ENCODE results near the gene TBC1D5. TPM values are rescaled to one million over a fixed set of nuclear protein-coding genes. Genes with fewer than 3 reads are reported as not detected.

Gene TBC1D5
- total RNA-seq, 4 donors from 2014 or later = 21.3 to 86.4 (median 48.1) TPM

DNA sequence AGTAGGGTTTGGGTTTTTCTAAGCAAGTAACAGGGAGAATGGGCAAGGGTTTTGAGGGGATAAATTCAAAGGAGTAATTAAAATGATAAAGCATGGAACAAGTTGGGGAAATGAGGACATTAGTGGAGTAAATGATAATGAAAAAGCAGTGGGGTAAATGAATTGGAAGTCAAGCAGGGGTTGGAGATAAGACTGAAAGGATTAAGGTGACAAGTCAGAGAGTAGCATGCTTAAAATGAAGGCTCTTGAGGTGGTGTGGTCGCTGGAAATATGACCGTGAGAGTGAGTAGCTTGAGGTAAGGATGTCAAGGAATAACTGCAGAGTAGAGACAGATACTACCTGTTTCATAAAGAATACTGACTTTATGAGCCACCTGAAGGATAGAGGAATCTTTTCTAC, 408.5 kb downstream of the TBC1D5 start:
- Histone ChIP-seq H3K9me3 (no peaks in the 10 kb centered on the region), H3K4me1 (no peaks in the 10 kb centered on the region), H3K36me3 (no peaks in the 10 kb centered on the region), H3K27me3 (no peaks in the 10 kb centered on the region), H3K4me3 (no peak overlapping the region), H3K27ac (no peak overlapping the region)
- intact Hi-C loops (cut with DNase I; ENCODE audit: low total_unique reads) (no loop called here), in situ Hi-C loops (cut with MboI; ENCODE audit: low pct_ligation_motif_present in 1 of 4, low pct_unique_long_range_greater_than_20kb in 1 of 4, low sequenced_read_pairs in 3 of 4) (no loop called here)
- no peak for DNase-seq
- TF ChIP-seq EP300 (IDR thresholded peaks at IDR 0.05; ENCODE audit: low read depth) = no peak
- no peak for TF ChIP-seq POLR2A (IDR thresholded peaks at IDR 0.05)
- TF ChIP-seq POLR2AphosphoS5 (IDR thresholded peaks at IDR 0.05) = no peak
- TF ChIP-seq, protein P1, sequence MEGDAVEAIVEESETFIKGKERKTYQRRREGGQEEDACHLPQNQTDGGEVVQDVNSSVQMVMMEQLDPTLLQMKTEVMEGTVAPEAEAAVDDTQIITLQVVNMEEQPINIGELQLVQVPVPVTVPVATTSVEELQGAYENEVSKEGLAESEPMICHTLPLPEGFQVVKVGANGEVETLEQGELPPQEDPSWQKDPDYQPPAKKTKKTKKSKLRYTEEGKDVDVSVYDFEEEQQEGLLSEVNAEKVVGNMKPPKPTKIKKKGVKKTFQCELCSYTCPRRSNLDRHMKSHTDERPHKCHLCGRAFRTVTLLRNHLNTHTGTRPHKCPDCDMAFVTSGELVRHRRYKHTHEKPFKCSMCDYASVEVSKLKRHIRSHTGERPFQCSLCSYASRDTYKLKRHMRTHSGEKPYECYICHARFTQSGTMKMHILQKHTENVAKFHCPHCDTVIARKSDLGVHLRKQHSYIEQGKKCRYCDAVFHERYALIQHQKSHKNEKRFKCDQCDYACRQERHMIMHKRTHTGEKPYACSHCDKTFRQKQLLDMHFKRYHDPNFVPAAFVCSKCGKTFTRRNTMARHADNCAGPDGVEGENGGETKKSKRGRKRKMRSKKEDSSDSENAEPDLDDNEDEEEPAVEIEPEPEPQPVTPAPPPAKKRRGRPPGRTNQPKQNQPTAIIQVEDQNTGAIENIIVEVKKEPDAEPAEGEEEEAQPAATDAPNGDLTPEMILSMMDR (IDR thresholded peaks at IDR 0.05) = no peak
- WGBS, 2 donors (ENCODE audit: low coverage in 1 of 2) = 90 to 94% methylated on average over 2 of the region's 2 CpGs

DNA sequence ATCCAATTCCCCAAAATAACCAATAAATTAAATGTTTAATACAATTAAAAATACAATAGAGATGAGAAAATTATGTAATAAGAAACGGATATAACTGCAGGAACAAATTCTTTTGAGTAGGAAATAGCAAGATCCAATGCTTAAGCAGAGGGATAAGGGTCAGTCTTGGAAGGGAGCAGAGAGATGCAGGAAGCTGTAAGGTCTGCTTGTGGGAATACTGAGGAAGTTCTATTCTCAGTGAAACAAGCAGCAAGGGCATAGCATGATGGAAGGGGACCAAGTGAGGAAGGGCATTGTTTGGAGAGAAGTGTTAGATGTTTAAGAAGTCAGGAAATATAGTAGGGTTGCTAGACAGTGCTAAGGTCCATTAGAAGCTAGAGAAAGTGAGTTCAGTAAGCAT, 409.0 kb downstream of the TBC1D5 start:
- H3K4me3 ChIP-seq = no peak overlapping the region
- no peaks in the 10 kb centered on the region for H3K27me3 ChIP-seq
- H3K36me3 ChIP-seq = no peaks in the 10 kb centered on the region
- H3K4me1 ChIP-seq = no peaks in the 10 kb centered on the region
- WGBS, 2 donors (ENCODE audit: low coverage in 1 of 2) = 60 to 88% methylated on average over 1 of the region's 1 CpG
- TF ChIP-seq POLR2A (IDR thresholded peaks at IDR 0.05) (no peak), POLR2AphosphoS5 (IDR thresholded peaks at IDR 0.05) (no peak), EP300 (IDR thresholded peaks at IDR 0.05; ENCODE audit: low read depth) (no peak)
- TF ChIP-seq, protein P1 (IDR thresholded peaks at IDR 0.05) = no peak
- intact Hi-C loops (cut with DNase I; ENCODE audit: low total_unique reads) = no loop called here
- in situ Hi-C loops (cut with MboI; ENCODE audit: low pct_ligation_motif_present in 1 of 4, low pct_unique_long_range_greater_than_20kb in 1 of 4, low sequenced_read_pairs in 3 of 4) = no loop called here
- no peaks in the 10 kb centered on the region for H3K9me3 ChIP-seq
- DNase-seq = no peak
- H3K27ac ChIP-seq = no peak overlapping the region

DNA sequence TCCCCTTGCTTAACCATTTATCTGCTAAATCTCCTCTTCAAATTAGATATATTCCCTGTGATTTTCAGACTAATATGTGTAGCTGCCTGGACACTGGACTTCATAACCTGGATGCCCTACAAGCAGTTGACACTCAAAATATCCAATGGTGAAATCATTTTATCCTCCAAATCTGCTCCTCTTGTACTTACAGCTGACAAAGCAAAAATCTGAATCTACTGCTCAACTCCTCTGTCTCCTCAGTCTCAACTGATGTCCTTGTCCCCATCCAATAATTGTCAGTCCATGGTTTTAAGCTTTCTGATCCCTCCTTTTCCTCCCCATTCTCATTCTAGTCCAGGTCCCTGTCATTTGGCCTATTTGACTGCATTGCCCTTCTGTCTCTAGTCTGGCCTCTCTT, 411.8 kb downstream of the TBC1D5 start:
- no peak for DNase-seq
- no peak overlapping the region for H3K4me3 ChIP-seq
- H3K27me3 ChIP-seq = no peaks in the 10 kb centered on the region
- TF ChIP-seq EP300 (IDR thresholded peaks at IDR 0.05; ENCODE audit: low read depth) = no peak
- TF ChIP-seq POLR2A (IDR thresholded peaks at IDR 0.05) = no peak
- in situ Hi-C loops (cut with MboI; ENCODE audit: low pct_ligation_motif_present in 1 of 4, low pct_unique_long_range_greater_than_20kb in 1 of 4, low sequenced_read_pairs in 3 of 4) (no loop called here), intact Hi-C loops (cut with DNase I; ENCODE audit: low total_unique reads) (no loop called here)
- no peak overlapping the region for H3K27ac ChIP-seq
- H3K9me3 ChIP-seq = no peaks in the 10 kb centered on the region
- H3K36me3 ChIP-seq = no peaks in the 10 kb centered on the region
- H3K4me1 ChIP-seq = no peaks in the 10 kb centered on the region

DNA sequence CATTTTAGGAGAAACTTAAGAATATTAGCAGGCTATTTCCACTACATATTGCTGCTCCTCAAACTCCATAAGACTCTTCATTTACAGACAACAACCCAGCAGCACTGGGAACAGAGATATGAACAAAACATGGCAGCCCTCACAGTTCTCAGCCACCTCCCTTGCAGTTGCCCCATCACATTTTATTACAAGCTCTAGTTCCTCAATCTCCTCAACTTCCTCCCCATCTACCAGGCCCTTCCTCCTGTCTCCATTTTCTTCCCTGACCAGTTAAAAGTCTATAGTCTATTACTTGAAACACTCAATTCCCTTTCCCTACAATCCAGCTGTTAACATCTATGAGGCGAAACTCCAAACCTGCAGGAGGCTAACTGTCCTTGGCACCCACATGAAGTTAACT, 412.5 kb downstream of the TBC1D5 start:
- no peak for DNase-seq
- H3K9me3 ChIP-seq = no peaks in the 10 kb centered on the region
- intact Hi-C loops (cut with DNase I; ENCODE audit: low total_unique reads) (no loop called here), in situ Hi-C loops (cut with MboI; ENCODE audit: low pct_ligation_motif_present in 1 of 4, low pct_unique_long_range_greater_than_20kb in 1 of 4, low sequenced_read_pairs in 3 of 4) (no loop called here)
- no peak overlapping the region for H3K27ac ChIP-seq
- 90 to 100% methylated on average over 1 of the region's 1 CpG for WGBS, 2 donors (ENCODE audit: low coverage in 1 of 2)
- no peaks in the 10 kb centered on the region for H3K36me3 ChIP-seq
- no peak overlapping the region for H3K4me3 ChIP-seq
- H3K4me1 ChIP-seq = no peaks in the 10 kb centered on the region
- H3K27me3 ChIP-seq = no peaks in the 10 kb centered on the region
- no peak for TF ChIP-seq POLR2AphosphoS5 (IDR thresholded peaks at IDR 0.05)
- no peak for TF ChIP-seq POLR2A (IDR thresholded peaks at IDR 0.05)
- TF ChIP-seq, protein P1 (IDR thresholded peaks at IDR 0.05) = no peak
- TF ChIP-seq EP300 (IDR thresholded peaks at IDR 0.05; ENCODE audit: low read depth) = no peak

DNA sequence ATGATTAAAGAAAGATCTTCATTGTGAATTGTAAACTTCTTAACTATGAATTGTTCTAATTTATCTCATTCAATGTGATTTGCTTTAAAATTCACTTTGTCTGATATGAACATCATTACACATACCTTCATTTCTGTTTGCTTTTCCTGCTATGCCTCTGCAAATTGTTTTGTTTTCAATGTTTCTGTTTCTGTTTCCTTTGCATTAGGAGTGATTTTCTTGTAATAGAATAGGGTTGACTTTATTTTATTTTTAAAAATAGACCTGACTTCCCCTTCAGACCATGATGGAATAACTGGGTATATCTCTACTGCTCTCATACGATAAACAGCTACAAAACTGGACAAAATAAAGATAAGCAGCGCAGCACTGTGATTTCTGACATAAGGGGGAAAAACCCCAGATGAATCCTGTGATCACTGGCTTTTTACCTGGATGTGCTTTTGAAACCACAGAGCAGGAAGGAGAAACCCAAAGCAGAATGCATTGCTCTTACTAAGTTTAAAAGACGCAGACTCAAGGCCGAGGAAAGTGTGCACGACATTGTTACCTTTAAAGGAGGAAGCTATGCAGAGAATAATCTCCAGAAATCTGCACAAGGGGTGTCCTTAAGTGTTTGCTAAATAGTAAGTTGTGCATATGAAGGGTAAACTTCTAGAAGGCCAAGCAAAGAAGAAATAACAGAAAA, 420.2 kb downstream of the TBC1D5 start:
- TF ChIP-seq, protein P1 (IDR thresholded peaks at IDR 0.05) = no peak
- TF ChIP-seq POLR2AphosphoS5 (IDR thresholded peaks at IDR 0.05) (no peak), POLR2A (IDR thresholded peaks at IDR 0.05) (no peak), EP300 (IDR thresholded peaks at IDR 0.05; ENCODE audit: low read depth) (no peak)
- in situ Hi-C loops (cut with MboI; ENCODE audit: low pct_ligation_motif_present in 1 of 4, low pct_unique_long_range_greater_than_20kb in 1 of 4, low sequenced_read_pairs in 3 of 4) (no loop called here), intact Hi-C loops (cut with DNase I; ENCODE audit: low total_unique reads) (no loop called here)
- Histone ChIP-seq H3K27me3 (no peaks in the 10 kb centered on the region), H3K36me3 (no peaks in the 10 kb centered on the region), H3K4me3 (no peak overlapping the region), H3K9me3 (no peaks in the 10 kb centered on the region), H3K4me1 (no peaks in the 10 kb centered on the region), H3K27ac (no peak overlapping the region)
- DNase-seq = no peak
- 75 to 93% methylated on average over 5 of the region's 5 CpGs for WGBS, 2 donors (ENCODE audit: low coverage in 1 of 2)
